ENCODE measurements around the gene TRPT1.

The TRPT1 gene

GRCh38 chr11:64237484-64237951 lies 11.5 kb upstream of the TRPT1 start:
- TF ChIP-seq OSR1 (CRISPR knock-in tag; IDR thresholded peaks at IDR 0.05) (no peak), ISL1 (CRISPR knock-in tag; IDR thresholded peaks at IDR 0.05) (no peak), ZFP30 (CRISPR knock-in tag; IDR thresholded peaks at IDR 0.05) (no peak), TSHZ2 (CRISPR knock-in tag; IDR thresholded peaks at IDR 0.05) (no peak), PATZ1 (CRISPR knock-in tag; IDR thresholded peaks at IDR 0.05; ENCODE audit: borderline replicate concordance) (no peak), ESRRG (CRISPR knock-in tag; IDR thresholded peaks at IDR 0.05) (no peak), TOX (CRISPR knock-in tag; IDR thresholded peaks at IDR 0.05; ENCODE audit: borderline replicate concordance) (no peak), SNAI2 (CRISPR knock-in tag; IDR thresholded peaks at IDR 0.05) (no peak), ZFP3 (CRISPR knock-in tag; IDR thresholded peaks at IDR 0.05) (no peak), ARNTL (CRISPR knock-in tag; IDR thresholded peaks at IDR 0.05; ENCODE audit: borderline replicate concordance, low read depth) (no peak), CSDC2 (CRISPR knock-in tag; IDR thresholded peaks at IDR 0.05) (no peak), RARB (CRISPR knock-in tag; IDR thresholded peaks at IDR 0.05) (no peak), ZC3H10 (CRISPR knock-in tag; IDR thresholded peaks at IDR 0.05) (no peak), POU6F1 (CRISPR knock-in tag; IDR thresholded peaks at IDR 0.05; ENCODE audit: borderline replicate concordance, low read depth) (no peak), GLIS3 (CRISPR knock-in tag; IDR thresholded peaks at IDR 0.05) (no peak), CSRNP3 (CRISPR knock-in tag; IDR thresholded peaks at IDR 0.05) (no peak), PPARA (CRISPR knock-in tag; IDR thresholded peaks at IDR 0.05; ENCODE audit: borderline replicate concordance) (no peak), CREB5 (CRISPR knock-in tag; IDR thresholded peaks at IDR 0.05; ENCODE audit: low read depth) (no peak)
- no peak for ATAC-seq

GRCh38 chr11:64235437-64236161 lies 9.6 kb upstream of the TRPT1 start:
- TF ChIP-seq ESRRG (CRISPR knock-in tag; IDR thresholded peaks at IDR 0.05) (no peak), RARB (CRISPR knock-in tag; IDR thresholded peaks at IDR 0.05) (no peak), ZC3H10 (CRISPR knock-in tag; IDR thresholded peaks at IDR 0.05) (no peak), ISL1 (CRISPR knock-in tag; IDR thresholded peaks at IDR 0.05) (no peak), PPARA (CRISPR knock-in tag; IDR thresholded peaks at IDR 0.05; ENCODE audit: borderline replicate concordance) (no peak), ZFP3 (CRISPR knock-in tag; IDR thresholded peaks at IDR 0.05) (no peak), BACH2 (CRISPR knock-in tag; IDR thresholded peaks at IDR 0.05; ENCODE audit: borderline replicate concordance) (no peak), ZNF70 (CRISPR knock-in tag; IDR thresholded peaks at IDR 0.05) (no peak), CSDC2 (CRISPR knock-in tag; IDR thresholded peaks at IDR 0.05) (no peak), ARNTL (CRISPR knock-in tag; IDR thresholded peaks at IDR 0.05; ENCODE audit: borderline replicate concordance, low read depth) (no peak), ZNF8 (CRISPR knock-in tag; IDR thresholded peaks at IDR 0.05) (no peak), ZFP30 (CRISPR knock-in tag; IDR thresholded peaks at IDR 0.05) (no peak), POU6F1 (CRISPR knock-in tag; IDR thresholded peaks at IDR 0.05; ENCODE audit: borderline replicate concordance, low read depth) (no peak), TCF4 (CRISPR knock-in tag; IDR thresholded peaks at IDR 0.05; ENCODE audit: borderline replicate concordance) (no peak), PATZ1 (CRISPR knock-in tag; IDR thresholded peaks at IDR 0.05; ENCODE audit: borderline replicate concordance) (no peak), CREB5 (CRISPR knock-in tag; IDR thresholded peaks at IDR 0.05; ENCODE audit: low read depth) (no peak), OSR1 (CRISPR knock-in tag; IDR thresholded peaks at IDR 0.05) (no peak)
- no peak for ATAC-seq
